Measurements from ENCODE around the gene RBMS3.

The RBMS3 gene

GRCh38 chr3:29899021-29899420 lies 618.1 kb downstream of the RBMS3 start:
- TF ChIP-seq CTCF (IDR thresholded peaks at IDR 0.05; ENCODE audit: control extremely low read depth, extremely low read depth, low read depth, missing control alignments), result no peak
- ChIA-PET POLR2A (no interaction called here), CTCF (interaction anchor here (1.1 to 1.4 kb wide), 2 partner anchors 9 to 13 kb away, joined by 3 read pairs; no protein-coding TSS in a partner anchor)
- no peak for DNase-seq (ENCODE audit: extremely low spot score)

- ChIA-PET POLR2A (no interaction called here), CTCF (no interaction called here)
- no peak for DNase-seq (ENCODE audit: extremely low spot score)
- no peak for TF ChIP-seq CTCF (IDR thresholded peaks at IDR 0.05; ENCODE audit: control extremely low read depth, extremely low read depth, low read depth, missing control alignments)
Measured at GRCh38 chr3:29901097-29901496, 620.2 kb downstream of the RBMS3 start.

GRCh38 chr3:29903600-29903999 lies 622.7 kb downstream of the RBMS3 start:
- POLR2A ChIA-PET, result no interaction called here
- CTCF ChIA-PET, result interaction anchor here (0.8 kb wide), 1 partner anchor 9 kb away, joined by 3 read pairs; no protein-coding TSS in a partner anchor
- no peak for TF ChIP-seq CTCF (IDR thresholded peaks at IDR 0.05; ENCODE audit: control extremely low read depth, extremely low read depth, low read depth, missing control alignments)
- no peak for DNase-seq (ENCODE audit: extremely low spot score)

- TF ChIP-seq CTCF (IDR thresholded peaks at IDR 0.05; ENCODE audit: control extremely low read depth, extremely low read depth, low read depth, missing control alignments), result no peak
- ChIA-PET POLR2A (no interaction called here), CTCF (no interaction called here)
- DNase-seq (ENCODE audit: extremely low spot score), result no peak
Measured at GRCh38 chr3:29906906-29907305, 626.0 kb downstream of the RBMS3 start.

GRCh38 chr3:29912600-29913288 lies 631.9 kb downstream of the RBMS3 start:
- TF ChIP-seq CTCF (IDR thresholded peaks at IDR 0.05; ENCODE audit: control extremely low read depth, extremely low read depth, low read depth, missing control alignments), result no peak
- DNase-seq (ENCODE audit: extremely low spot score), result no peak
- ChIA-PET CTCF (no interaction called here), POLR2A (no interaction called here)

- CTCF ChIA-PET, result interaction anchor here (1.1 kb wide), 1 partner anchor 10 kb away, joined by 3 read pairs; no protein-coding TSS in a partner anchor
- POLR2A ChIA-PET, result interaction anchor here (0.7 kb wide), 1 partner anchor 1363 kb away, joined by 3 read pairs; no protein-coding TSS in a partner anchor
- no peak for DNase-seq (ENCODE audit: extremely low spot score)
- no peak for TF ChIP-seq CTCF (IDR thresholded peaks at IDR 0.05; ENCODE audit: control extremely low read depth, extremely low read depth, low read depth, missing control alignments)
Measured at GRCh38 chr3:29914861-29915524, 634.1 kb downstream of the RBMS3 start.

All from GM10248 (cell line).